Trophoblast cell (in vitro differentiated cells and primary cell): ENCODE results near the gene TMEM242.

ENCODE experiments used
- DNase-seq, 2 donors: peaks; one replicate each; pipeline ENCODE4 v3.0.0-alpha.2; 2016
- H2AFZ ChIP-seq: 2 replicates; pipeline ENCODE4 v1.6.1; 2013; ENCODE audit warnings: low read length, moderate library complexity, mild to moderate bottlenecking; ENCODE audit not compliant: insufficient read depth, poor library complexity
- H2AK5ac ChIP-seq: 2 replicates; pipeline ENCODE4 v1.6.1; 2013; ENCODE audit warnings: mild to moderate bottlenecking, low read length
- H2BK120ac ChIP-seq: 2 replicates; pipeline ENCODE4 v1.6.1; 2013; ENCODE audit warnings: low read length, mild to moderate bottlenecking, moderate library complexity; ENCODE audit not compliant: insufficient read depth, poor library complexity
- H2BK12ac ChIP-seq: 2 replicates; pipeline ENCODE4 v1.6.1; 2013; ENCODE audit warnings: mild to moderate bottlenecking, low read length, moderate library complexity
- H2BK5ac ChIP-seq: 2 replicates; pipeline ENCODE4 v1.6.1; 2013; ENCODE audit warnings: low read length, low read depth, moderate library complexity, mild to moderate bottlenecking; ENCODE audit not compliant: poor library complexity
- H3K14ac ChIP-seq: 2 replicates; pipeline ENCODE4 v1.6.1; 2013; ENCODE audit warnings: mild to moderate bottlenecking, low read length
- H3K18ac ChIP-seq: 2 replicates; pipeline ENCODE4 v1.6.1; 2013; ENCODE audit warnings: mild to moderate bottlenecking, low read length
- H3K23ac ChIP-seq: 2 replicates; pipeline ENCODE4 v1.6.1; 2013; ENCODE audit warnings: low read length
- H3K27ac ChIP-seq: 2 replicates; pipeline ENCODE4 v1.5.1; 2013; ENCODE audit warnings: low read depth, mild to moderate bottlenecking, inconsistent platforms, low read length, moderate library complexity
- H3K27me3 ChIP-seq: 2 replicates; pipeline ENCODE4 v1.6.1; 2013; ENCODE audit warnings: inconsistent platforms, mild to moderate bottlenecking, low read length, moderate library complexity; ENCODE audit not compliant: insufficient read depth
- H3K36me3 ChIP-seq, 2 experiments: 1 replicate in 1 of 2; 2 replicates in 1 of 2; pipeline ENCODE4 v1.6.1; 2013; ENCODE audit warnings: low read length in 2 of 2, mild to moderate bottlenecking in 2 of 2, moderate library complexity in 1 of 2; ENCODE audit not compliant: insufficient read depth in 2 of 2, control insufficient read depth in 1 of 2
- H3K4ac ChIP-seq: 2 replicates; pipeline ENCODE4 v1.6.1; 2013; ENCODE audit warnings: low read depth, mild to moderate bottlenecking, low read length, moderate library complexity
- H3K4me1 ChIP-seq, 2 experiments: 1 replicate in 1 of 2; 2 replicates in 1 of 2; pipeline ENCODE4 v1.6.1; 2013; ENCODE audit warnings: low read length in 2 of 2, mild to moderate bottlenecking in 2 of 2, moderate library complexity in 1 of 2; ENCODE audit not compliant: insufficient read depth in 2 of 2, control insufficient read depth in 1 of 2
- H3K4me2 ChIP-seq: 2 replicates; pipeline ENCODE4 v1.6.1; 2013; ENCODE audit warnings: inconsistent platforms, mild to moderate bottlenecking, low read length, moderate library complexity
- H3K4me3 ChIP-seq: 2 replicates; pipeline ENCODE4 v1.5.1; 2013; ENCODE audit warnings: mild to moderate bottlenecking, low read depth, low read length, inconsistent platforms
- H3K79me1 ChIP-seq: one replicate; pipeline ENCODE4 v1.6.1; 2013; ENCODE audit warnings: low read length
- H3K79me2 ChIP-seq: 2 replicates; pipeline ENCODE4 v1.6.1; 2013; ENCODE audit warnings: low read length, mild to moderate bottlenecking; ENCODE audit not compliant: control insufficient read depth, insufficient read depth, poor library complexity
- H3K9ac ChIP-seq: 2 replicates; pipeline ENCODE4 v1.6.1; 2013; ENCODE audit warnings: mild to moderate bottlenecking, low read length
- H3K9me3 ChIP-seq: 2 replicates; pipeline ENCODE4 v1.6.1; 2013; ENCODE audit warnings: low read depth, mild to moderate bottlenecking, control low read depth, inconsistent platforms, low read length; ENCODE audit not compliant: insufficient read depth
- H4K12ac ChIP-seq: 2 replicates; pipeline ENCODE4 v1.6.1; 2013; ENCODE audit warnings: low read depth, mild to moderate bottlenecking, low read length, moderate library complexity
- H4K8ac ChIP-seq: 2 replicates; pipeline ENCODE4 v1.6.1; 2013; ENCODE audit warnings: low read depth, mild to moderate bottlenecking, low read length, moderate library complexity
- H4K91ac ChIP-seq: one replicate; pipeline ENCODE4 v1.6.1; 2013; ENCODE audit warnings: low read depth, mild to moderate bottlenecking, low read length, moderate library complexity
- WGBS: extraction: QIAGEN DNeasy Blood & Tissue Kit; methylation state at CpG from one replicate; pipeline ENCODE4 v1.1.7; 2013; ENCODE audit warnings: missing lambda C conversion rate; ENCODE audit not compliant: insufficient read length, insufficient coverage; ENCODE audit errors: extremely low coverage; 5-methylcytosine and 5-hydroxymethylcytosine counted together

The TMEM242 gene

DNA sequence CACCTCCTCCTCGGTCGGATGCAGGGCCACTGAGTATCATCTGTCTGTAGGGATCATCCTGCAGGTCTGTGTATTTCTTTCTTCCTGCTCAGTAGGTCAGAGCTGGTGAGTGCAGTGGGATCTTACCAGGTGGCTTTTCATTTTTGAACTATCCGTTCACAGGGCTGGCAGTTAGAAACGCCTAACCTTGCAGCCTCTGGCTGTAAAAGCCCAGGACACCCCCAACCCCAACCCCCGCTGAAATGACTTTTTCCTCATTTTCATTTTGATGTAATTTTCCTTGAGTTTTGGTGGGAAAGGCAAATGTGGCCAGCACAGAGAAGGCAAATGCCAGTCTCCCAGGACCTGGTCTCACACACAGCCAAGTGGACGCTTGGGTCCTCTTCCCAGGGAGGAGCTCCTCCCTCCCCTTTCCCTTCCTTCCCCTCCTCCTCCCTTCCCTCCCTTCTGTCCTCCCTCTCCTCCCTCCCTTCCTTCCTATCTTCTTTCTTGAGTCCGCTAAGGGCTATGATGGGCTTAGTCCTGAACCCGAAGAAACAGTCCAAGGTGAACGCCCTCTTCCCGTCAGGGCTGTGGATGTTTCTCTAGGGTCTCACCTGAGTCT is 36.0 kb downstream of the TMEM242 start:
- no peaks in the 10 kb centered on the region for H3K9me3 ChIP-seq
- no peak overlapping the region for H4K12ac ChIP-seq
- DNase-seq, result no peak
- H4K8ac ChIP-seq, result no peak overlapping the region
- no peak overlapping the region for H2AFZ ChIP-seq
- no peaks in the 10 kb centered on the region for H3K79me1 ChIP-seq
- no peak overlapping the region for H4K91ac ChIP-seq
- H3K4me2 ChIP-seq, result no peak overlapping the region
- WGBS, result no CpG with 5 or more reads among the region's 10 CpGs
- no peak overlapping the region for H3K4me3 ChIP-seq
- no peak overlapping the region for H3K23ac ChIP-seq
- no peak overlapping the region for H2BK12ac ChIP-seq
- H2BK120ac ChIP-seq, result no peak overlapping the region
- H3K9ac ChIP-seq, result no peak overlapping the region
- no peak overlapping the region for H3K27ac ChIP-seq
- H3K79me2 ChIP-seq, result no peaks in the 10 kb centered on the region
- no peak overlapping the region for H3K4ac ChIP-seq
- no peak overlapping the region for H2BK5ac ChIP-seq
- H3K4me1 ChIP-seq, result no peaks in the 10 kb centered on the region
- no peak overlapping the region for H3K14ac ChIP-seq
- peaks cover 2 to 3% of the 10 kb centered on the region in 2 experiments for H3K36me3 ChIP-seq
- no peak overlapping the region for H3K18ac ChIP-seq
- no peak overlapping the region for H2AK5ac ChIP-seq
- H3K27me3 ChIP-seq, result no peaks in the 10 kb centered on the region

DNA sequence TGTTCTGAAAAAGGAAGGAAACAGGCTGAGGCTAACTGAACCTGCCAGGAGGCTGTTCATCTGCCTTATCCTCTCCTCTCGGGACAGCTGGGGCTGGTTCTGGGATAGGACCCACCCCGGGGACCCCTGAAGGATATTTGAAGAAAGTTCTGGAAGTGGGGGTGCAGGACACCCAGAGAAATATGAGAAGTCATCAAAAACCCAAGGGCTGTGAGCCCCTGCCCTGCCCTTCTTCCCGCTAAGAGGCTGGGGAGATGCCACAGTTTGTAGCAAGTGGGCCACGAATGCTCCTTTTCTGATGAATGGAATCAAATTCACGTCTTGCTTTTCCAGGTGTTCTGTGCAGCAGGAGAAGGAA is 37.9 kb downstream of the TMEM242 start:
- no peak overlapping the region for H2AFZ ChIP-seq
- DNase-seq, result no peak
- WGBS, result no CpG with 5 or more reads among the region's 5 CpGs
- peaks cover 2 to 3% of the 10 kb centered on the region in 2 experiments for H3K36me3 ChIP-seq
- no peaks in the 10 kb centered on the region for H3K79me1 ChIP-seq
- no peak overlapping the region for H2BK120ac ChIP-seq
- H3K4me2 ChIP-seq, result no peak overlapping the region
- no peak overlapping the region for H4K91ac ChIP-seq
- H3K27me3 ChIP-seq, result no peaks in the 10 kb centered on the region
- H3K4me3 ChIP-seq, result no peak overlapping the region
- no peak overlapping the region for H4K12ac ChIP-seq
- no peak overlapping the region for H3K9ac ChIP-seq
- H3K9me3 ChIP-seq, result no peaks in the 10 kb centered on the region
- H2BK12ac ChIP-seq, result no peak overlapping the region
- no peak overlapping the region for H3K4ac ChIP-seq
- no peak overlapping the region for H3K14ac ChIP-seq
- no peak overlapping the region for H4K8ac ChIP-seq
- H3K27ac ChIP-seq, result no peak overlapping the region
- H2BK5ac ChIP-seq, result no peak overlapping the region
- no peak overlapping the region for H2AK5ac ChIP-seq
- no peak overlapping the region for H3K18ac ChIP-seq
- no peak overlapping the region for H3K23ac ChIP-seq
- no peaks in the 10 kb centered on the region for H3K79me2 ChIP-seq
- H3K4me1 ChIP-seq, result no peaks in the 10 kb centered on the region

DNA sequence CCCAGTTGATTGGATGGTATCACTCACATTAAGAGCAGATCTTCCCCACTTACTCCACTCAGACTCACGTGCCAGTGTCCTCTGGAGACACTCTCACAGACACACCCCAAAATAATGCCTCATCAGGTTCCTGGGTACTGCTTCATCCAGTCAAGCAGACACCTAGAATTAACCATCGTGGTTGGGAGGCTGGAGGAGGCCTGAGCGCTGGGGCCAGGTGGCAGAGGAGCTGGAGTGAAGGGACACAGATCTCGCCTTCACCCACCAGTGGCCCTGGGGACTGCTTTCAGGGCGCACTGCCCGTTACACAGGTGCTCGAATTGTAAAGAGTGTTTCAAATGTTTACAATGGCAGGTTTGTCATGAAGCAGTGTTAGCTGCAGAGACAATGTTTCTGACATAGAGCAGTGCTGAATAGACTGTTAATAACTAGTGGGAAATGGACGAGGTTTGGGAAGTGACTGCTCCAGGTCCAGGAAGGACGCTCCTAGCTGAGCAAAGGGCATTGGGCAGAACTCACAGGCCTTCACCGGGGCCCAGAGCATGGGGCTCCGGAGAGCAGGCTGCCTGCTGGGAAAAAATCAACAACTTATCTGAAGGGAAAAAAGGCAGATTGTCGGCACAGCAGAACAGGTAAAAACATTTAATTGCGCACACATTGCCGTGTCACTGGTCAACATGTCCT is 38.4 kb downstream of the TMEM242 start:
- Histone ChIP-seq H3K27me3 (no peaks in the 10 kb centered on the region), H4K12ac (no peak overlapping the region), H3K4me2 (no peak overlapping the region), H2AK5ac (no peak overlapping the region), H4K8ac (no peak overlapping the region), H2AFZ (no peak overlapping the region), H3K79me1 (no peaks in the 10 kb centered on the region), H3K4me3 (no peak overlapping the region), H3K9ac (no peak overlapping the region), H3K4ac (no peak overlapping the region), H3K14ac (no peak overlapping the region), H3K23ac (no peak overlapping the region), H2BK120ac (no peak overlapping the region), H2BK12ac (no peak overlapping the region), H3K79me2 (no peaks in the 10 kb centered on the region), H2BK5ac (no peak overlapping the region), H3K36me3 (peaks cover 2 to 3% of the 10 kb centered on the region in 2 experiments), H4K91ac (no peak overlapping the region), H3K18ac (no peak overlapping the region), H3K9me3 (no peaks in the 10 kb centered on the region), H3K4me1 (no peaks in the 10 kb centered on the region), H3K27ac (no peak overlapping the region)
- no CpG with 5 or more reads among the region's 14 CpGs for WGBS
- no peak for DNase-seq

DNA sequence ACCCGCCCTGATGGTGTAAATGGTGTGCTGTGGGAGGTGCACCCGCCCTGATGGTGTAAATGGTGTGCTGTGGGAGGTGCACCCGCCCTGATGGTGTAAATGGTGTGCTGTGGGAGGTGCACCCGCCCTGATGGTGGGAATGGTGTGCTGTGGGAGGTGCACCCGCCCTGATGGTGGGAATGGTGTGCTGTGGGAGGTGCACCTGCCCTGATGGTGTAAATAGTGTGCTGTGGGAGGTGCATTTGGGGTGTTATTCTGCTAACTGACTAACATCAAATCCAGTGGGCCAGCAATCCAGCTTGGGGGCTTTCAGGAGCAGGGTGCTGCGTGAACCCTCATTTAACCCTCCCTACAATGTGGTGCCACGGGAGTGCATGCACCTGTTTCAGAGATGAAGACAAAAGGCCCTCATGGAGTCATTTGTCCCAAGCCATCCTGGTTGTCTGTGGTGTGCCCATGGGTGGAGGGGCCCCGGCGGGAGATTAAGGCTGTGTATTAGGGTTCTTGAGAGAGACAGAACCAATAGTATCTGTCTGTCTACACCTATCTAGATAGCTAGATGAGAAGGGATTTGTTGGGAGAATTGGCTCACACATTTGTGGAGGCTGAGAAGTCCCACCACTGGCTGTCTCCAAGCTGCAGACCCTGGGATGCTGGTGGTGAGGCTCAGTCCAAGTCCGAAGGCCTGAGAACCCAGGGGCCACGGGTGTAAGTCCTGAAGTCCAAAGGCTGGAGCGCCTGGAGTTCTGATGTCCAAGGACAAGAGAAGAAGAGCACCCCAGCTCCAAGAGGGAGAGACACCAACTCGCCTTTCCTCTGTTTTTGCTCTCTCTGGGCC is 39.2 kb downstream of the TMEM242 start:
- H3K4me1 ChIP-seq, result no peaks in the 10 kb centered on the region
- no peaks in the 10 kb centered on the region for H3K79me2 ChIP-seq
- H3K27ac ChIP-seq, result no peak overlapping the region
- no peaks in the 10 kb centered on the region for H3K36me3 ChIP-seq
- no peak overlapping the region for H3K4me2 ChIP-seq
- no peak overlapping the region for H3K18ac ChIP-seq
- no peak overlapping the region for H3K9ac ChIP-seq
- no peak overlapping the region for H3K23ac ChIP-seq
- DNase-seq, result no peak
- no peak overlapping the region for H2BK12ac ChIP-seq
- H3K14ac ChIP-seq, result no peak overlapping the region
- H2AFZ ChIP-seq, result no peak overlapping the region
- H2BK5ac ChIP-seq, result no peak overlapping the region
- H3K79me1 ChIP-seq, result no peaks in the 10 kb centered on the region
- H4K12ac ChIP-seq, result no peak overlapping the region
- H2AK5ac ChIP-seq, result no peak overlapping the region
- H3K4me3 ChIP-seq, result no peak overlapping the region
- H3K4ac ChIP-seq, result no peak overlapping the region
- H3K27me3 ChIP-seq, result no peaks in the 10 kb centered on the region
- H3K9me3 ChIP-seq, result no peaks in the 10 kb centered on the region
- no CpG with 5 or more reads among the region's 13 CpGs for WGBS
- no peak overlapping the region for H2BK120ac ChIP-seq
- H4K8ac ChIP-seq, result no peak overlapping the region
- no peak overlapping the region for H4K91ac ChIP-seq
